NCI-H748 (cell line): ENCODE data around the gene STAM2.
"Not testable (repeated sequence)": the region's sequence is repeated elsewhere in the genome, so short reads cannot be mapped to it uniquely, and the experiment has no call there.

Source experiments
- DNase-seq: peaks from one replicate; lab custom pipeline; 2025; ENCODE audit not compliant: unreplicated experiment; lab: John Stamatoyannopoulos, UW

STAM2 gene

GRCh38 chr2:152114366-152114765 lies 61.2 kb downstream of the STAM2 start:
- DNase-seq, result no peak

GRCh38 chr2:152107140-152107539 lies 68.4 kb downstream of the STAM2 start:
- not testable (repeated sequence) for DNase-seq

DNA sequence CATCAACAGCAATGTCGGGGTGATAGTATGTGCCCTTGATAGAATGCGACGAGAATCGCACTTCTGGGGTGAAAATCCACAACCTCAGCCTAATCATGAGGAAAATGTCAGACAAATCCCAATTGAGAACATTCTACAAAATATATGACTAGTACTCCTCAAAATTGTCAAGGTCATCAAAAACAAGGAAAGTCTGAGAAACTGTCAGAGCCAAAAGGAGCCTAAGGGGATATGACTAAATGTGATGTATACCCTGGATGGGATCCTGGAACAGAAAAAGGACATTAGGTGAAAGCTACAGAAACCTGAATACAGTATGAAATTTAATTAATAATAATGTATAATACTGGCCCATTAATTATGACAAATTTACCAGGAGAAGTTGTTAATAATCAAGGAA lies 69.1 kb downstream of the STAM2 start:
- no peak for DNase-seq

DNA sequence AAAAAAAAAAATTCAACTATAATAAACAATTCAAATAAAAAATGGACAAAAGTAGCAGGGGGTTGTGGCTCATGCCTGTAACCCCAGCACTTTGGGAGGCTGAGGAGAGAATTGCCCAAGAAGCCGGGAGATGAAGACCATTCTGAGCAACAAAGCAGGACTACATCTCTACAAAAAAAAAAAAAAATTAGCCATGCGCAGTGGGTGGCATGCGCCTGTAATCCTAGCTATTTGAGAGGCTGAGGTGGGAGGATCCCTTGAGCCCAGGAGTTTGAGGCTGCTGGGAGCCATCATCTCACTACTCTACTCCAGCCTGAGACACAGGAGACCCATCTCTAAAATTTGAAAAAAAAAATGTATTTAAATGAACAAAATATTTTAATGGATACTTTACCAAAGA lies 72.3 kb downstream of the STAM2 start:
- DNase-seq, result no peak

DNA sequence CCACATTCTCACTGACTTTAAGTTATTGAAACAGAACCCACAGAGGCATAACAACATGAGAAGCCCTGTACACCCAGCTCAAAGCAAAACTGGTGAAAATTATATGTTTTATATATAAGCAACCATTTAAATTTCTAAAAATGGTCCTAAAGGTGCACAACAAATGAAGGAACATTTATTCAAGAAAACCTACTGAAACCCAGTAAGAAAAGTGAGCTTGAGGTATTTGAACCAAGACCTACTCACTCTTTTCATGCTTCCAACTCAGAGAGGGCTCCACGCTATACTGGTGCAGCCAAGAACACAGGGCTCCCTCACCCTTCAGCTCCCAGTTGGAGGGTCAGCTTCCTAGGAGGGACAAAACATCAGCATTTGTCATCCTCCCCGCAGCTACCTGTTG lies 74.6 kb downstream of the STAM2 start:
- DNase-seq, result no peak

DNA sequence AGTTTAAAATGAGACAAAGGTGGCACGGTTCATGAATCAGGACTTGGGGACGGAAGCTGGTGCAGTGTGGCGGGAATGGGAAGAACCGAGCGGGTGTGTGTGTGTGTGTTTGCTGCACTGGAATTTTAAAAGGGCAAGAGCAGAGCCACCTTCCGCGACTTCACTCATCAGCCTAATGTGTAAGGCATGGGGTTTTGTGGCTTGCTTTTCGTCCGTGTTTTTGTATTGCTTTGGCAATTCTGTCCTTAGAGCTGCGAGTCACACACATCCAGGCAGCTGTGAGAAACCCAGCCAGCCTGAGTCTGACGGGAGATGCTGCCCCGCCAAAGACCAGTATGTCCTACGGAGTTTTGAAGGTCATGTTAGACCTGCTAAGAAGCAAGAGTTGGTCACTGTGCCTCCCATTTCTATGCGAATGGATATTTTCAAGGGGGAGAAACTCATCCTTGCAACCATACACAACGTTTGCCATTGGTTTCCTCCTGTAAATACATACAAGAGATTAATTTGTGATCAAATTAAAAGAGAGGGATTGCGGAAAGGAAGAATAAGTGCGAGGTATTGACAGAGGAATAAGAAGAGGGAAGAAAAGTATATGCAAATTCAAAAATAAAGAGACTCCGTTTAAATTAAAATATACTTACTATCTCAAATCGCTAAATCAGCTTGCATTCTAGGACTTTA lies 76.1 kb downstream of the STAM2 start:
- peak; percentile 28 for DNase-seq

- peak; percentile 28 for DNase-seq
These were observed 76.8 kb downstream of the STAM2 start, which contains the start of gene CACNB4 for GRCh38 chr2:152098496-152099366. TSS of gene CACNB4 (minus strand) at chr2:152099044.

DNA sequence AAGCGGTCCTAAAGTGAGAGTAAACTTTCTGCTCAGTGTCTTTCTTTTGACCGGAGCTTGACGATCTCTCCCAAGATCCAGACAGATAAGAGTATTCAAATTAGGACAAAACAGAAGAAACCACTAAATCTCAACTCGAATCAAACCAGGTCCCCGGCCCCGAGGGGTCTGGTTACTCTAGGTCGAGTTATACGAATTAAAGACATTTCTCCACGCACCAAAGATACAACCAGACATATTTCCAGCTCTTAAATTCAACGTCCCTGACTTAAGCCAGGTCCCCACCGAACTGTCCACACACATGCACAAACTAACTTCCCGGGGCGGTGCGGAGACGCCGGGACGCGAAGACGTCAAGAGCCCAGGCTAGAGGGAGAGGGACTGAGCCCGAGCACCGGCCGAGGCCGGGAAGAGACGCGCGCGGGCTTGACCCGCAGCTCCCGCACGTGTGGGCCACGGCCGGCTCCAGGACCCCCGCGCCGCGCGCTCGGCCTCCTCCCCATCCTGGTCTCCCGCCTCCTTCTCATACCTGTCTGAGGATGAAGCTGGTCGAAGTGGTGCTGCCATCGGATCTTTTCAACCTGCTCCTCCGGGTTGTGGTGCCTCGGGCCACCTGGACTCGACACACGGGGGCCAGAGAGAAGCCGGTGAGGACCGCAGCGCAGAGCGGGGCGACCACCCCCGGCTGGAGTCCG lies 77.6 kb downstream of the STAM2 start:
- peak; percentile 36 for DNase-seq

- DNase-seq, result peak; percentile 30
These were observed 78.2 kb downstream of the STAM2 start for GRCh38 chr2:152097290-152097800.

DNA sequence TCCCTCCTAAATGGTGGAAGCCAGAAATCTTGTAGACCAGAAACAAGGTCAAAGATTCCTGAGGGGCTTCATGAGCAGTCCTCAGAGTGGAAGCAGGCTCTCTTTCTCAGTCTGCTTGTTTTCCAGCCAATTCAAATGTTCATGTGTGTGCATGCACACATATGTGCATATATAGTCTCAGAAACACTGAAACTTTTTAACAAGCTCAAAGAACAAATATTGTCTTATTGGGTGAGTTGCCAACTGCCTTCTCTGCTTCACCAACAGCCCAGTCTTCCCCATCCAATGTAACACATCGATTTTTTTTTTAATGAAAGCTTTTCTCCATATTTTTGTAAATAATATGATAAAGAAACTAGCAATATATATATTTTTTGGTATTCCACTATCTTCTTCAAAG lies 80.4 kb downstream of the STAM2 start:
- DNase-seq, result no peak

GRCh38 chr2:152094014-152094413 lies 81.5 kb downstream of the STAM2 start:
- DNase-seq, result no peak

- no peak for DNase-seq
These were observed 82.1 kb downstream of the STAM2 start for GRCh38 chr2:152093464-152093863.

DNA sequence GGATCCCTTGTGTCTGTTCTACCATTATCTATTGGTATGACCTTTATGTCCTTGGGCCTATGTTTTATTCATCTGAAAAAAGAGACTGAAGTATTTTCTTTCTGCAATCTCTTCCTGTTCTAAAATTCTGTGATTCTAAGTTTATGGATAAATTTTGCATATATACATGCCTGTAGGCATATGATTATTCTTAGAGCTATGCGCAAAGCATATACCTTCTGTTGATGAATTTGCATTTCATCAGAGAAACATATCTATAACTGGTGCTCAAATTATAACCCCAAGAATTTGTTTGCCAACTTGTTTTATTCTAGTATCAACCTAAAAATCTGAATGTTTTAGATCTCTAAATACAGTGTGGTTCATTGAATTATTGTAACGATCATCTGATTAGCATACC lies 83.5 kb downstream of the STAM2 start:
- DNase-seq, result no peak

DNA sequence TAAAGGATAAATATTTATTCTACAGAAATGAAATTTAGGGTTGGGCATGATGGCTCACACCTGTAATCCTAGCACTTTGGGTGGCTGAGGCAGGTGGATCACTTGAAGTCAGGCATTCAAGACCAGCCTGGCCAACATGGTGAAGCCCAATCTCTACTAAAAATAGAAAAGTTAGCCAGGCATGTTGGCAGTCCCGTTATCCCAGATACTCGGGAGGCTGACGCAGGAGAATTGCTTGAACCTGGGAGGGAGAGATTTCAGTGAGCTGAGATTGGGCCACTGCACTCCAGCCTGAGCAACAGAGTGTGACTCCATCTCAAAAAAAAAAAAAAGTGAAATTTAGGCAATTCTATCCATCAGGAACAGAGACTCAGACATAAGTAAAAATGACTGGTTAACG lies 84.8 kb downstream of the STAM2 start:
- not testable (repeated sequence) for DNase-seq

- no peak for DNase-seq
These were observed 86.3 kb downstream of the STAM2 start for GRCh38 chr2:152089238-152089637.

GRCh38 chr2:152088006-152088405 lies 87.6 kb downstream of the STAM2 start:
- DNase-seq, result no peak

GRCh38 chr2:152086231-152086630 lies 89.3 kb downstream of the STAM2 start:
- DNase-seq, result peak; percentile 19

- no peak for DNase-seq
These were observed 91.5 kb downstream of the STAM2 start for GRCh38 chr2:152084076-152084475.

DNA sequence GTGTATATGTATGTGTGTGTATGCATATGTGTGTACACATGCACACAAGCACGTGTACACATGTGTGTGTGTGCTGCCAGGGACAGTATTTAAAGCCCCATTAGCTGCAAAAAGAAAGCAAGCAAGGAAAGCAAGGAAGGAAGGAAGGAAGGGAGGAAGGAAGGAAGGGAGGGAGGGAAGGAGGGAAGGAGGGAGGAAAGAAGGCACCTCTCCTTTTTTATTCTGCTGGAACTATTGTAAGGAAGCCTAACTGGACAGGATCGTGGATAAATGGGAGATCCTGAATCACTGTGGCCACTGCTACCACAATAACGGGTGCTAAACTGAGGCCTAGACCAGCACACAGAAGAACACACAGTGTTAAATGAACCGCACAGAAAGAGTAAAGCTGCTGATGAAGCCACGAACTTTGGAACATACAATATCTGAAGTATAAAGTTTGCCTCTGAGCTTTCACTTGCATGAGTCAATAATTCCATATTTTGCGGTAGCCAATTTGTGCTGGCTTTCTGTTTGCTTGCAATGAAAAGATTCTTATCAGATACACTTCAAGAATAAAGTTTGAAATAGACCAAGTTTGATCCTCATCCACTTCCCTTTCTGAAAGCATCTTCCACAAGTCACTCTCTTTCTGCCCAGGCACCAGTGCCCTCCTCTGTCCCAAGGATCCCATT lies 92.2 kb downstream of the STAM2 start:
- no peak for DNase-seq

- no peak for DNase-seq
These were observed 96.9 kb downstream of the STAM2 start for GRCh38 chr2:152078662-152079061.

DNA sequence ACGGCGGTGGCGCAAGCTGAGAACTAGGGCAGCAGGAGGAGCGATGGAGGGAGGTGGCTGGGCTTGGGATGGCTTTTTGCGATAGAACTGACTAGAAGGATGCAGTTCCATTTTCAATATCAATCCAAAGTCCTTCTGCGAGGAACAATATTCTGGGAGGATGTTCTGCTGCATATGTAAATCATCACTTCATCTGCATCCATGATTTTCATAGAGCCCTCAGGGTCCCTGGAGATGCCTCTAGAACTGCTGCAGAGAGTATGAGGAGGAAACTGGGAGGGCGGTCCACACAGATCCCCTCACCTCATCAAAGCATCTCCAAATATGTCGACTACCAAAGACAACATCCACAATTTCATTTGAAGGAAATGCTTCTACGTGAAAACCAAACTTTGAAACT lies 97.5 kb downstream of the STAM2 start:
- DNase-seq, result no peak
